HG02973 (cell line): ENCODE results near the gene TTLL8.

Source experiments
- ATAC-seq: cut with Tn5 transposase; IDR thresholded peaks from one replicate; pipeline ENCODE4 v1.9.1; 2021; ENCODE audit warnings: moderate library complexity; ENCODE audit not compliant: unreplicated experiment

The TTLL8 gene

DNA sequence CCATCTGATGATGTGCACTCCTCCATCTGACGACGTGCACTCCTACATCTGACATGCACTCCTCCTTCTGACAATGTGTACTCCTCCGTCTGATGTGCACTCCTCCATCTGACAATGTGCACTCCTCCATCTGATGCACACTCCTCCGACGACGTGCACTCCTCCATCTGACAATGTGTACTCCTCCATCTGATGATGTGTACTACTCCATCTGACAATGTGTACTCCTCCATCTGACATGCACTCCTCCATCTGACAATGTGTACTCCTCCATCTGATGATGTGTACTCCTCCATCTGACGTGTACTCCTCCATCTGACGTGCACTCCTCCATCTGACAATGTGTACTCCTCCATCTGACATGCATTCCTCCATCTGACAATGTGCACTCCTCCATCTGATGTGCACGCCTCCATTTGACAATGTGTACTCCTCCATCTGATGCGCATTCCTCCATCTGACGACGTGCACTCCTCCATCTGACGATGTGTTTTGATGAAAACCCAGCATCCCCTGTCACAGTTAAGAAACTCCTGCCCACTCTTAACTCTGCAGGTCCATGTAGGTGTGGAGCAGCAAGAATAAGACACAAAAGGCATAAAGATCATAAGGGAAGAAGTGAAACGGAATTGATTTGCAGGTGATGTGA lies 35.8 kb downstream of the TTLL8 start:
- no peak for ATAC-seq

DNA sequence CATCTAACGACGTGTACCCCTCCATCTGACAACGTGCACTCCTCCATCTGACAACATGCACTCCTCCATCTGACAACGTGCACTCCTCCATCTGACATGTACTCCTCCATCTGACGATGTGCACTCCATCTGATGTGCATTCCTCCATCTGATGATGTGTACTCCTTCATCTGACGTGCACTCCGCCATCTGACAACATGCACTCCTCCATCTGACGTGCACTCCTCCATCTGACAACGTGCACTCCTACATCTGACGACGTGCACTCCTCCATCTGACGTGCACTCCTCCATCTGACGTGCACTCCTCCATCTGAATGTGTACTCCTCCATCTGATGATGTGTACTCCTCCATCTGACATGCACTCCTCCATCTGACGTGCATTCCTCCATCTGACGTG lies 37.5 kb downstream of the TTLL8 start:
- ATAC-seq = no peak

GRCh38 chr22:50019316-50019715 lies 38.8 kb downstream of the TTLL8 start:
- ATAC-seq = no peak

DNA sequence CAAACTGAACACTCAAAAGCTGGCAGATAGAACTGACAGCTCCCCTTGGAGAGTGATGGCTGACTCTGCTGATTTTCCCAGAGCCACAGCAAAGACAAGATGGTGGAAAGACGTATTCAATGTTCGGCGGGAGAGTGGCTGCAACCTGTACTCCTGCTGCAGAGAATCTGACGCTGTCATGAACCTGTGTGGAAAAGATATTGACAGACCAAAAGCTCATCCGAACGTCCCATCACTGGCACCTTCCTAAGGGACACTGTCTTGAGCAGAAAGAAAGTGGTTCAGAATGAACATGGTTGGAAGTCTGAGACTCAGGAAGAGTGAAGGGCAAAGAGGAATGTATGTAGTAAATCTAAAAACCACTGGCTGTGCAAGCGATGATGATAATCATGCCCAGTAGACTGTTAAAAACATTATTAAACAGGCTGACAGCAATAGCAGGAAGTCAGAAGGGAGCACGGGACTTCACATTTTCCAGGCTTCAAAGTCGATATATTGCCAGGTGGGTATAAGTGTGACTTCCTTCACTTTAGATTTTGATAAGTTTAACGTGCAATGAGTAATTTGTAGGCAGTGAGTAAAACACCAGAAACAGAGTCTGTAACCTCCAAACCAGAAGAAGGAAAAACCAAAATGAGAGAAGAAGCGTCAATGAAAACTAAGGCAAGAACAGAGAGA lies 39.4 kb downstream of the TTLL8 start:
- ATAC-seq = no peak

DNA sequence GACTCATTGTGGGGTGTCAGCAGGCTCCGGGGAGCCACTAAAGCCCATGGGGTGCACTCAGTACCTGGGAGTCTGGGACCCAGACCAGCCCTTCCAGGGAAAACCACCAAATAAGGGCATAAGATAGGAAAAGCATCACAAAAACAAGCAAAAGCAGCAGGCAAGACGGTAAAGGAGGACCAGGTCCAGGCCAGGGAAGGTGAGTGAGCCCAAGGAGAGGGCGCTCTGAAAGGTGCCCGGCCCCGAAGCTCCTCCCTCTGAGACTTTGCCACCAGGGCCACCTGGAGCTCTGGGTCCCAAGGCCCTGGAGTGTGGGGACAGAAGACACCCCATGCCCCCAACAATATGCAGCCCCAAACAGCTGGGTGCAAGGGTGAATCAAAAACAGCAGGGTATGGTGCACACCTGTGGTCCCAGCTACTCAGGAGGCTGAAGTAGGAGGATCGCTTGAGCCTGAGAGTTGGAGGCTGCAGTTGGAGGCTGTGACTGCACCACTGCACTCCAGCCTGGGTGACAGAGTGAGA lies 40.3 kb downstream of the TTLL8 start:
- no peak for ATAC-seq

DNA sequence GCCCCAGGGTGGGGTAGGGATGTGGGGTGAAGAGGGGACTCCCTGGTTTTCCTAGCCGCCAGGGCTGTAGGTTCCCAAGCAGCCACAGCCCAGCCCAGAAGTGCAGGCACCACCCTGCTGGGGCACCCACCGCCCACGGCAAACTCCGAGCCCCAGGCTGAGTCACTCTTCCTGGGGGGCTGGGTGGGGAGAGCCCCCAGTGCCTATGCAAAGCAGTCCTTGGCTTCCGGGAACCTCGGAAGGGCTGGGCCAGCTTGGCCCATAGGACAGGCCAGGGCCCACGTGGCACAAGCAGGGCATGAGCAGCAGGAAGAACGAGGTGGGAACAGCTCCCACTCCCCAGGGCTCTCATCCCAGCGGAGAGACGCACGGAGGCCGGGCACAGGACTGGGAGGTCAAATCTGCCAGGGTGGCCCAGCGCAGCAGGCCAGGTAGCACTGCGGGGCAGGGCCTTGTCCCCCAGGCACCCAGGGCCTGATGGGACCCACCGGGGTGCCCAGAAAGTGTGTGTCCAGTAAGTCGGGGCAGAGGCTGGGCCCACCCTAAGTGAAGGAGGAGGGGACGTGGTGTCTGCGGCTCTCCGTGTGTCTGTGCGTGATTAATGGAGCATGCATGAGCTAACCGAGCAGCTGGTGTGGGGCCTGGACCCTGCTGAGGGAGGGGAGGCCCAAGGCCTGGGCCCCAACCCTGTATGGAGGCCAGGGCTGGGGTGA lies 41.0 kb downstream of the TTLL8 start:
- no peak for ATAC-seq

DNA sequence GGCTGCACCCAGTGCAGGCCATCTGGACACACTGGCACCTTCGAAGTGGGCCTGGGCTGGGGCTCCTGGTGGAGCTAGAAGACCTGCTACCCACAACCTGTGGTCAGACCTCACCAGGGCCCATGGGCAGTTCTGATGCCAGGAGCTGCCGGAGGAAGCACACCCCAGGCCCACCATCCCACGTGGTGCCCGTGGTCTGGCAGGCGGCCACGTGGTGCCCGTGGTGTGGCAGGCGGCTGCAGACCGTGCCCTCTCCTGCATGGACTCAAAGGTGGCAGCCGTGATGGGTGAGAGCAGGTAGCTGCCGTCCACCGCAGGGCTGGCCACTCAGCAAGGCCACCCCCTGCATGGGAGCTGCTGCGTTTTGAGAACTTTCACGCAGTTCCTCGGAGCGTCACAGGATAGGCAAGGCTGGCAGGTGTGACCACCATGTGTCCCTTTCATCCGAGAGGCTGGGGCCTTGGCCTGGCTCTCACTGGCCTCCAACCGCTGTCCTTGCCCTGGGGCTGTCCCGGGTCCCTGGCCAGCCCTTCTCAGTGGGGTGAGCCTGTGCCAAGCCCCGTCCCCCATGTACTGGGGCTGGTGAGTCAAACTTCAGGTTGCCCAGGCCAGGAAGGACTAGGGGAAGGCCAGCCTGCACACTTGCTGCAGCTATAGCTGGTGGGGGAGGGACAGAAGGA lies 41.6 kb downstream of the TTLL8 start:
- no peak for ATAC-seq

DNA sequence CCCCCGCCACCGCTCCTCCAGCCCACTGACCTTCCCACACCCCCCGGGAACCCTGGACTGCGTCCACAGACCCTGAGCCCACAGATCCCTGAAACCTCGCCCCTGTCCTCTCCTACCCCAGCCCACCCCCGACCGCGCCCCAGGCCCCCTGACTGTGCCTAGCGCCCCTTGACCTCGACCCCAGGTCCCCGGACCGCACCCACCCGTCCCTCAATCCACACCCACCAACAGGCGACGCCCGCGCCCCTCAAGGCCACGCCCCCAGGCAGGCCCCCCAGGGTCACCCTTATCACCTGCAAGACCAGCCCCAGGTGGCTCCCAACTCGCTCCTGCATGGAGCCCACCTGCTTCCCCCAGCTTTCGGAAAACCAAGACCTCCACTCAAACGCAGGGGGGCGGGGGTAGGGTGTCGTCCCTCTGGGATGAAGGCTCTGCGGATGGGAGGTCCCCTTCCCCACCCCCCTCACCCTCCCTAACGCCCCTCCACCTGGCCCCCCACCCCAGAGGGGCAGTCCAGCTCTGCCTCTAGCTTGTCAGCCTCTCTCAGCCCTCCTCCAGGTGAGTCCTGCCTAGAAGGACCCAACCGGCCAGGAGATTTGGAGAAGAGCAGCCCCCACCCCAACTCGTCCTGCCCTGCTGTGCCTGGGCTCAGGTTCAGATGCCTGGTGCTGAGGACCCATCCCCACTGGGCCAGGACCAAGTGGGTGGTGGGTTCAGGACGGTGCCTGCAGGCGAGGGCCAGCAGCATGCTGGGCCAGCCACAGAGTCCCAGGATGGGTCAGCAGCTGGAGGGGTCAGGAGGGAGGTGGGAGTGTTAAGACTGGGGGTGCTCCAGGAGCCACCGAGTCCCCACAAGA lies 42.4 kb downstream of the TTLL8 start:
- no peak for ATAC-seq

- ATAC-seq = no peak
Observed at GRCh38 chr22:50014655-50015401, 43.3 kb downstream of the TTLL8 start.

DNA sequence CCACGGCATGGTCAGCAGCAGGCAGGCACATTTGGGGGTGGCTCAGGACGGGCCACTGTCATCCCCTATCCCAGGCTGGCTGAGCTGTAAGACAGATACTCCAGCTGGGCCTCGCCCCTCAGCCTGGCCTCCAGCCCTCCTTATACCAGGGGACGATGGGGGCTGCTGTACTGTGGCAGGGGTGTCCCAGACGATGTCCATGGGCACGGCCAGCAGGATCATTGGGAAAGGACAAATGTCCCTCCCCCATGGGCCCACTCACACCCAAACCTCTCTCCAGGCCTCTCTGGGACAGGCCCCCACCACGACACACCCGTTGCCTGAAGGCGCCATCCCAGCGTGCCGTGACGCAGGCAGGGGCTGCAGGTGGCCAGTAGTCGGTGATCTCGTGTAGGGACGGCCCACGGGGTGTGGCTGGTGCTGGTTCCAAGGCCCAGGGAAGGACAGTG lies 44.0 kb downstream of the TTLL8 start:
- no peak for ATAC-seq

DNA sequence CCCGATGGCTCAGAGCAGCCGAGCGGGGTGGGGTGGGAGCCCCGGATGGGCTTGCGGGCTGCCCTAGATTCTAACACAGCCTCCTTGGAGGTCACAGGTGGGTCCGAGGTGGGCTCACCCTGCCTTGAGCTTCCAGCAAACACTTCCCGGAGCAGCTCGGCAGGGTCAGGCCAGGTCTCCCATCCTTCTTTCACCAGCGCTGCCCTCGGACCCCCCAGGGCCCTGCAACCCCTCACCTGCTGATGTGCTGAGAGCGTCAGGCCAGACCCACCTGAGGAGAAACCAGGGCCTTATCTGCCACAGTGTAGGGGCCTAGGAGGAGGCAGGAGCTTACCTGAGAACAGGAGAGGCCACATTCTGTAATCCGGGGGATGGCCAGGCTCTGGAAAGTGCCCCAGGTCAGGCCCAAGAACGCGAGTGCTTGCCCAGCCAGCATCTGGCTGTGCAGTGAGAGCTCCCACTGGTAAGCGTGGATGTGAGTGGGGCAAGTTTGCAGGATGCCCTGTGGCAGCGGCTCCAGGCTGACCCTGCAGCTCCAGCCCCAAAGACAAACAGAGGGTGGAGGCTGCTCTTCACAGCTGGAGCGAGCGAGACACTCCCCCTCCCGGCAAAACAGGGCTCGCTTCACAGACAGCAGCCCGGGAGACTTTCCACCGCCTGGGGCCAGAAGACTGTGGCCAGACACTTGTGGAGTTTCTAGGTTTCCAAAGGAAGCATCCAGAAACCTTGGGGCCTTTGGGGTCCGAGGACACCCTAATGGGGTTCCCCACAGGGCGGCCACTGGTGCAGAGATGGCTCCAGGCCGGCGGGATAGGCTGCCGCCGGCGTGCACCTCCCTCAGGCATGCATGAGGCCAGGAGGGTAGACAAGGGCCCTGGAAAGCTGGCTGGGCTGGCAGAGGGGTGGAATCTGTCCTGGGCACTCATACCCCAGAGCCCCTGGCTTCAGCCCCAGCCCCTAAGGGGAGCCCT lies 45.6 kb downstream of the TTLL8 start, which contains the start of gene IL17REL:
Gene IL17REL, minus strand, starts transcription at position 555 of the 971 bp plus-strand sequence. Its CDS starts 119 bp downstream, at position 436.
- ATAC-seq = no peak

DNA sequence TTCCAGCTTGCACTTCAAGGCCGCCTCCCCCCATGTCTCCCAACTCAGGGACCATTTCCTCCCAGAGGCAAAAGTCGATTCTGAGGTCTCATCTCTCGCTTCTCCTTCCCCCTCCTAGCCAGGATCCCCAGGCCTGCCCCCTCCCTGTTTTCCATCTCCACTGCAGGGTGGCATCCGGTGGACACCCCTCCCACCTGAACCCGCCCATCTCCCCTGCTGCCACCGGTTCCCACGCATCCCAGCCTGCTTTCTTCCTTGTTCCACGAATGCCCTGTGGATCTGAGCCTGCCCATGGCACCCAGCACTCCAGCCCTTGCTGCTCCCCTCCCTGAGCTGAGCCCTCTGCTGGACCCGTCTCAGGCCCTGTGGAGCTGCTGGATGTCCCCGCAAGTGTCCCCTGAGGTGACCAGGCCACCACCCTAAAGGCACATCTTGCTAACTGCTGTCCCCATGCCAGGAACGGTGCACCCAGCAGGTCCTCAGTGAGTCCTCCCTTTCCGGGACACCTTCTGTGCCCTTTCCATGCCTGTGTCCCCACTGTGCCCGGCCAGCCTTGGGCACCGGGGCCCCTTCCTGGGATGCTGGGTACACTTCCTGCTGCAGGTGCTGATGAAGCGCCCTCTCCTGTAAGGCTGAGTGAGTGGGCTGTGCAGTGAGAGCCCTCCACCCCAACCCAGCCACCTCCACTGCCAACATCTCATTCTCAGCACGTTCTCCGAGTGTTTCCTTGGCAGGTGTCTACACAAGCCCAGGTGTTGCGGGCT lies 46.5 kb downstream of the TTLL8 start:
- no peak for ATAC-seq

DNA sequence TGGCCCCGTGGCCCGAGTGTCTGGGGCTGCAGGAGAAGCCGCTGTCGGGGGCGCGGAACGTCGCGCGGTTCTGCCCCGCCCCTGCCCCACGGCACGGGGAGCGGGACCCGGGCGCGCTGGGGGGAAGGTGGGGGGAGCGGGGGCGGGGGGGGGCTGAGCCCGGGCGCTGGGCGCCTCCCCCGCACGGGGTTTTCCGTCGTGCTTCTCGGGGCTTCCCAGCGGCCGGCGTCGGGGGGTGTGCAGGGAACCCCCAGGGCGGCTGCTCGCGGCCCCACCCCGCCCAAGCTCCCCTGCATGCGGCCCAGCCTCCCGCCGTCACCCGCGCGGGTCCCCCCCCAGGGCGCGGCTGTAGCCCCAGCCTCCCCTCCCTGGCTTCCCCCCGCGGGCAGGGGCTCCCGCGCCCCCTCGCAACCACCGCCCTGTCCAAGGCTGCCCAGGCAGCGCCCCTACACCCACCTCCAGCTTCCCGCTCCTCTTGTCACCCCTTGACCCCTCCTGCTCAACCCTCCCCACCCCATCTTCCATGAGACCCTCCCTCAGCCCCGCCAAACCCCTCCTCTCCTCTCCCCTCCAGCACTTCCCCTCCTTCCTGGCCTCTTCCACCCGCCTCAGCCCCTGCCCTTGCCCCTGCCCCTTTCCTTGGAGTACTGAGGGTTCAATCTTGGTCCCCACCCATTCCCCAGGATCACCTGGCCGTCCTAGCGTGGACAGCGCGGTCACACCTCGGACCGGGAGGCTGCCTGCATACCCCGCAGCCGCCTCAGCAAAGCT lies 47.2 kb downstream of the TTLL8 start:
- ATAC-seq = no peak

DNA sequence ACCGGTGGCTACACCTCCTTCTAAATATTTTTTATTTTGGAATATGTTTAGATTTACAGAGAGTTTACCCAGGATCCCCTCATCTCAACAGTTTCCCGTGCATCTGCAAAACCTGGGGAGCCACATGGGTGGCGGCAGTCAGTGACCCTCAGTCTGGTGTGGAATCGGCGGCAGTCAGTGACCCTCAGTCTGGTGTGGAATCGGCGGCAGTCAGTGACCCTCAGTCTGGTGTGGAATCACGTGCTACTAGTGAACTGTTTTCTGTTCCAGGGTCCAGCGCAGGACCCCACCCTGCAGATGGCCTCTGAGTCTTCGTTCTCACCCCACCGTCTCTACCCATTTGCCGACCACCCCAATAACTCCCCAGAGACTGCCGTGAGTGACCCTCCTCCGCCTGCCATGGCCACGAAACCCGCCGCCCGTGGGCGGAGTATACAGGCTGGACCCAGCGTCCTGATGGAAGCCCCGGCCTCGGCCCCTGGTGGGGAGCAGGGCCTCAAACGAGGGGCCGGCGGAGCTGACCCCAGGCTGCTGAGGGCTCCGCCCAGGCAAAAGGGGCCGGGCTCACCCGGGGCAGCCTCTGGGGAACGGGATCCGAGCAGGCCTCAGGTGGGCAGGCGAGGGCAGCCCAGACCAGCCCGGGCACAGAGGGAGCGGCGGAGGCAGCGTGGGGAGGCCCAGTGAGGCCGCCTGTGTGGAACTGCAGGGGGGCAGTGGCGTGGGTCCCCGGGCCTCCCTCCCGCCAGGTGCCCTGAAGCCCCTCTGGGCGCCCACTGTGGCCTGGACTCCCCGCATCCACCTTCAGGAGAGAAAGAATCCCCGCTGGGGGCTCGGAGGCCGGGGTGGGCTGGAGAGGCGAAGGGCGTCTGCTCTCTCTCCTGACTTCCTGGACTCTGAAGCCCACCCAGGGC lies 48.1 kb downstream of the TTLL8 start:
- no peak for ATAC-seq

DNA sequence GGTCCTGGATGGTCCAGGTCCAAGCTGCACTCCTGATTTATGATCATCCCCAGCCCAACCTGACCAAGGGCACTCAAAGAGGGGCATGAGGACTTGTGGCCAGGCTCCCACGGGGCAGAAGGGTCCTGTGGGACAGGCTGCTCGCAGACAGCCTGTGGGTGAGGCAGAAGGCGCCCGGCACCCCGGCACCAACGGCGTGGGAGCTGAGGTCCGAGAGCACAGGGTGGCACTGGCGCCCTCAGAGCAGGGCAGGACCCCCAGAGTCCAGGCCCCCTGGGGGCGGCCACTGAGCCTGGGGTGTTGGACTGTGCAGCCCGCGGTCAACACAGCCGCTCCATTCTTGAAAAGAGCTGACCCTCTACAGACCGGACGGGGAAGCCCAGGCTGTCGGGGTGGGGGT lies 48.8 kb downstream of the TTLL8 start:
- no peak for ATAC-seq
